Hepatocyte (in vitro differentiated cells): ENCODE results near the gene GOLGA3. TPM values are rescaled to one million over a fixed set of nuclear protein-coding genes. Genes with fewer than 3 reads are reported as not detected.
A peak's percentile ranks its signal among the peaks of the same experiment; 100 is the strongest.

Experiments used
- DNase-seq: peaks from one replicate; pipeline ENCODE4 v3.0.0-alpha.2; 2016; ENCODE audit warnings: low spot score
- H2AFZ ChIP-seq: fragments of 200-600 bp; sonication (generic); 2 replicates; pipeline ENCODE4 v1.6.0; 2016; ENCODE audit warnings: antibody characterized with exemption, mild to moderate bottlenecking
- H3K27ac ChIP-seq: fragments of 200-600 bp; sonication (generic); 2 replicates; pipeline ENCODE4 v1.5.1; 2016; ENCODE audit warnings: mild to moderate bottlenecking
- H3K27me3 ChIP-seq: fragments of 200-600 bp; sonication (generic); 2 replicates; pipeline ENCODE4 v1.6.1; 2016
- H3K36me3 ChIP-seq: fragments of 200-600 bp; sonication (generic); replicated peaks from 2 replicates; pipeline ENCODE4 v1.5.1; 2016; ENCODE audit warnings: low read depth; ENCODE audit not compliant: insufficient read depth
- H3K4me1 ChIP-seq: fragments of 200-600 bp; sonication (generic); 2 replicates; pipeline ENCODE4 v1.5.1; 2016; ENCODE audit warnings: mild to moderate bottlenecking, moderate library complexity; ENCODE audit not compliant: insufficient read depth
- H3K4me2 ChIP-seq: fragments of 200-600 bp; sonication (generic); 2 replicates; pipeline ENCODE4 v1.6.0; 2016
- H3K4me3 ChIP-seq: fragments of 200-600 bp; sonication (generic); 2 replicates; pipeline ENCODE4 v1.5.1; 2016; ENCODE audit warnings: mild to moderate bottlenecking
- H3K79me2 ChIP-seq: fragments of 200-600 bp; sonication (generic); 2 replicates; pipeline ENCODE4 v1.6.0; 2017; ENCODE audit warnings: mild to moderate bottlenecking
- H3K9me2 ChIP-seq: fragments of 200-600 bp; sonication (generic); replicated peaks from 2 replicates; pipeline ENCODE4 v1.6.0; 2017; ENCODE audit warnings: mild to moderate bottlenecking; ENCODE audit not compliant: insufficient read depth
- H3K9me3 ChIP-seq: fragments of 200-600 bp; sonication (generic); 2 replicates; pipeline ENCODE4 v1.5.1; 2016; ENCODE audit warnings: low read depth, mild to moderate bottlenecking
- H4K20me1 ChIP-seq: fragments of 200-600 bp; sonication (generic); 2 replicates; pipeline ENCODE4 v1.6.0; 2016; ENCODE audit warnings: mild to moderate bottlenecking; ENCODE audit not compliant: insufficient read depth, poor library complexity, severe bottlenecking
- EZH2 ChIP-seq: fragments of 200-600 bp; sonication (generic); IDR thresholded peaks from 2 replicates; pipeline ENCODE4 v1.6.1; 2016; ENCODE audit warnings: antibody characterized with exemption, mild to moderate bottlenecking, borderline replicate concordance
- EZH2phosphoT487 ChIP-seq: fragments of 200-600 bp; sonication (generic); IDR thresholded peaks from one replicate; pipeline ENCODE4 v1.6.1; 2018; ENCODE audit warnings: antibody characterized with exemption, mild to moderate bottlenecking, low read depth, moderate library complexity; ENCODE audit not compliant: unreplicated experiment, severe bottlenecking
- WGBS: methylation state at CpG from one replicate; pipeline ENCODE4 v1.1.6; 2016; ENCODE audit warnings: low lambda C conversion rate; ENCODE audit errors: missing lambda C conversion rate; 5-methylcytosine and 5-hydroxymethylcytosine counted together
- polyA plus RNA-seq: library from polyadenylated mRNA; unstranded; fragments of >200 nt; fragmentation: Nextera tagmentation; extraction: Ambion mirVana; gene quantifications from 2 replicates; pipeline ENCODE4 v1.2.1, GENCODE V29; 2016
- total RNA-seq: library from RNA; depleted of rRNA; stranded (reverse); fragments of >200 nt; gene quantifications from 2 replicates; pipeline ENCODE4 v1.2.3, GENCODE V29; 2014
- TF ChIP-seq, protein P1 (sequence below): fragments of 200-600 bp; sonication (generic); IDR thresholded peaks from 2 replicates; pipeline ENCODE4 v1.5.1; 2016; ENCODE audit warnings: antibody characterized with exemption, mild to moderate bottlenecking; ENCODE audit not compliant: poor library complexity

GOLGA3 gene
- total and polyA plus RNA-seq, 2 experiments from 2014 or later = 26.2 to 67.6 TPM

- Histone ChIP-seq H3K9me2 (no peaks in the 10 kb centered on the region), H4K20me1 (peaks cover 8% of the 10 kb centered on the region), H3K4me3 (no peak overlapping the region), H3K4me2 (no peak overlapping the region), H3K79me2 (peaks cover 16% of the 10 kb centered on the region), H3K4me1 (peaks cover 9% of the 10 kb centered on the region), H3K36me3 (no peaks in the 10 kb centered on the region), H3K27me3 (no peaks in the 10 kb centered on the region), H3K9me3 (no peaks in the 10 kb centered on the region), H2AFZ (no peak overlapping the region), H3K27ac (no peak overlapping the region)
- no peak for DNase-seq
- TF ChIP-seq, protein P1, sequence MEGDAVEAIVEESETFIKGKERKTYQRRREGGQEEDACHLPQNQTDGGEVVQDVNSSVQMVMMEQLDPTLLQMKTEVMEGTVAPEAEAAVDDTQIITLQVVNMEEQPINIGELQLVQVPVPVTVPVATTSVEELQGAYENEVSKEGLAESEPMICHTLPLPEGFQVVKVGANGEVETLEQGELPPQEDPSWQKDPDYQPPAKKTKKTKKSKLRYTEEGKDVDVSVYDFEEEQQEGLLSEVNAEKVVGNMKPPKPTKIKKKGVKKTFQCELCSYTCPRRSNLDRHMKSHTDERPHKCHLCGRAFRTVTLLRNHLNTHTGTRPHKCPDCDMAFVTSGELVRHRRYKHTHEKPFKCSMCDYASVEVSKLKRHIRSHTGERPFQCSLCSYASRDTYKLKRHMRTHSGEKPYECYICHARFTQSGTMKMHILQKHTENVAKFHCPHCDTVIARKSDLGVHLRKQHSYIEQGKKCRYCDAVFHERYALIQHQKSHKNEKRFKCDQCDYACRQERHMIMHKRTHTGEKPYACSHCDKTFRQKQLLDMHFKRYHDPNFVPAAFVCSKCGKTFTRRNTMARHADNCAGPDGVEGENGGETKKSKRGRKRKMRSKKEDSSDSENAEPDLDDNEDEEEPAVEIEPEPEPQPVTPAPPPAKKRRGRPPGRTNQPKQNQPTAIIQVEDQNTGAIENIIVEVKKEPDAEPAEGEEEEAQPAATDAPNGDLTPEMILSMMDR = no peak
- TF ChIP-seq EZH2phosphoT487 = no peak
- TF ChIP-seq EZH2 = no peak
- WGBS = 98% methylated on average over 11 of the region's 11 CpGs
These were observed 3.1 kb upstream of the GOLGA3 start for GRCh38 chr12:132831771-132832170.

- TF ChIP-seq, protein P1 = no peak
- no peak for TF ChIP-seq EZH2
- TF ChIP-seq EZH2phosphoT487 = no peak
- peak overlapping the region; percentile 66 for H2AFZ ChIP-seq
- no peaks in the 10 kb centered on the region for H3K27me3 ChIP-seq
- peaks cover 9% of the 10 kb centered on the region for H3K4me1 ChIP-seq
- no peaks in the 10 kb centered on the region for H3K9me3 ChIP-seq
- peak overlapping the region; percentile 99 for H3K27ac ChIP-seq
- peaks cover 36% of the 10 kb centered on the region for H4K20me1 ChIP-seq
- H3K4me2 ChIP-seq = peak overlapping the region; percentile 96
- no peaks in the 10 kb centered on the region for H3K9me2 ChIP-seq
- WGBS = 15% methylated on average over 49 of the region's 59 CpGs
- no peaks in the 10 kb centered on the region for H3K36me3 ChIP-seq
- H3K79me2 ChIP-seq = peaks cover 54% of the 10 kb centered on the region
- peak; percentile 49 for DNase-seq
- H3K4me3 ChIP-seq = peak overlapping the region; percentile 50
These were observed 636 bp downstream of the GOLGA3 start for GRCh38 chr12:132827763-132828703.

DNA sequence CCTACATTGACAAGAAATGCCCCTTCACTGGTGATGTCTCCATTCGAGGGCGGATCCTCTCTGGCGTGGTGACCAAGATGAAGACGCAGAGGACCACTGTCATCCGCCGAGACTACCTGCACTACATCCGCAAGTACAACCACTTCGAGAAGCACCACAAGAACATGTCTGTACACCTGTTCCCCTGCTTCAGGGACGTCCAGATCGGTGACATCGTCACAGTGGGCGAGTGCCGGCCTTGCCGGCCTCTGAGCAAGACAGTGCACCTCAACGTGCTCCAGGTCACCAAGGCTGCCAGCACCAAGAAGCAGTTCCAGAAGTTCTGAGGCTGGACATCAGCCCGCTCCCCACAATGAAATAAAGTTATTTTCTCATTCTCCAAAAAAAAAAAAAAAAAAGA lies 2.8 kb downstream of the GOLGA3 start:
- peaks cover 9% of the 10 kb centered on the region for H3K4me1 ChIP-seq
- H2AFZ ChIP-seq = no peak overlapping the region
- H3K36me3 ChIP-seq = no peaks in the 10 kb centered on the region
- DNase-seq = no peak
- WGBS = 96% methylated on average over 16 of the region's 16 CpGs
- H3K79me2 ChIP-seq = peaks cover 69% of the 10 kb centered on the region
- H3K27ac ChIP-seq = no peak overlapping the region
- peaks cover 38% of the 10 kb centered on the region for H4K20me1 ChIP-seq
- H3K9me3 ChIP-seq = no peaks in the 10 kb centered on the region
- TF ChIP-seq, protein P1 = no peak
- TF ChIP-seq EZH2 (no peak), EZH2phosphoT487 (no peak)
- no peak overlapping the region for H3K4me3 ChIP-seq
- H3K4me2 ChIP-seq = no peak overlapping the region
- no peaks in the 10 kb centered on the region for H3K9me2 ChIP-seq
- H3K27me3 ChIP-seq = no peaks in the 10 kb centered on the region
